Mesenchymal stem cell (in vitro differentiated cells and primary cell): Measurements from ENCODE around the gene MAVS.
"Not testable (repeated sequence)": the region's sequence is repeated elsewhere in the genome, so short reads cannot be mapped to it uniquely, and the experiment has no call there.

Experiments used
- DNase-seq: peaks from one replicate; pipeline ENCODE4 v3.0.0-alpha.2; 2013
- H2AFZ ChIP-seq: one replicate; pipeline ENCODE4 v1.6.1; 2013; ENCODE audit warnings: low read depth, mild to moderate bottlenecking, control low read depth, inconsistent platforms, low read length, moderate library complexity
- H2AK5ac ChIP-seq: 2 replicates; pipeline ENCODE4 v1.6.1; 2013; ENCODE audit warnings: low read length, moderate library complexity, mild to moderate bottlenecking, inconsistent platforms; ENCODE audit not compliant: severe bottlenecking
- H2BK120ac ChIP-seq: one replicate; pipeline ENCODE4 v1.6.1; 2013; ENCODE audit warnings: low read depth, mild to moderate bottlenecking, inconsistent platforms, low read length, moderate library complexity
- H2BK12ac ChIP-seq, 2 experiments: one replicate each; pipeline ENCODE4 v1.6.1; 2013; ENCODE audit warnings: inconsistent platforms in 2 of 2, low read length in 2 of 2, mild to moderate bottlenecking in 2 of 2, moderate library complexity in 2 of 2, control low read depth in 1 of 2
- H2BK15ac ChIP-seq: one replicate; pipeline ENCODE4 v1.6.1; 2013; ENCODE audit warnings: mild to moderate bottlenecking, low read depth, inconsistent platforms; ENCODE audit not compliant: poor library complexity, severe bottlenecking
- H2BK5ac ChIP-seq: 2 replicates; pipeline ENCODE4 v1.6.1; 2013; ENCODE audit warnings: low read depth, mild to moderate bottlenecking, low read length, control low read depth, inconsistent platforms; ENCODE audit not compliant: poor library complexity, severe bottlenecking
- H3K14ac ChIP-seq, 2 experiments: one replicate each; pipeline ENCODE4 v1.6.1; 2013; ENCODE audit warnings: inconsistent platforms in 2 of 2, low read length in 2 of 2, control low read depth in 1 of 2, mild to moderate bottlenecking in 1 of 2, moderate library complexity in 1 of 2
- H3K18ac ChIP-seq, 2 experiments: one replicate each; pipeline ENCODE4 v1.6.1; 2013; ENCODE audit warnings: inconsistent platforms in 2 of 2, low read length in 2 of 2, control low read depth in 1 of 2, low read depth in 1 of 2, mild to moderate bottlenecking in 1 of 2
- H3K23ac ChIP-seq, 2 experiments: one replicate each; pipeline ENCODE4 v1.6.1; 2013; ENCODE audit warnings: inconsistent platforms in 2 of 2, low read length in 2 of 2, mild to moderate bottlenecking in 2 of 2, moderate library complexity in 2 of 2, control low read depth in 1 of 2
- H3K27ac ChIP-seq: 2 replicates; pipeline ENCODE4 v1.5.1; 2013; ENCODE audit warnings: mild to moderate bottlenecking, moderate library complexity, low read length, control low read depth, inconsistent platforms; ENCODE audit not compliant: poor library complexity, severe bottlenecking
- H3K27me3 ChIP-seq, 2 experiments: 2 replicates each; pipeline versions ENCODE4 v1.6.1 to v1.7.0; 2013; ENCODE audit warnings: low read length in 2 of 2, mild to moderate bottlenecking in 2 of 2, moderate library complexity in 2 of 2, control low read depth in 1 of 2, inconsistent platforms in 1 of 2; ENCODE audit not compliant: control insufficient read depth in 1 of 2, insufficient read depth in 1 of 2
- H3K36me3 ChIP-seq, 2 experiments: 2 replicates each; pipeline versions ENCODE4 v1.6.1 to v1.7.0; 2013; ENCODE audit warnings: low read length in 2 of 2, control low read depth in 1 of 2, inconsistent platforms in 1 of 2, low read depth in 1 of 2, mild to moderate bottlenecking in 1 of 2; ENCODE audit not compliant: insufficient read depth in 2 of 2, control insufficient read depth in 1 of 2
- H3K4ac ChIP-seq, 2 experiments: one replicate each; pipeline ENCODE4 v1.6.1; 2013; ENCODE audit warnings: inconsistent platforms in 2 of 2, low read length in 2 of 2, mild to moderate bottlenecking in 2 of 2, moderate library complexity in 2 of 2, control low read depth in 1 of 2, low read depth in 1 of 2
- H3K4me1 ChIP-seq: 2 replicates; pipeline ENCODE4 v1.6.1; 2013; ENCODE audit warnings: low read depth, low read length, control low read depth; ENCODE audit not compliant: control insufficient read depth, insufficient read depth
- H3K4me2 ChIP-seq: 2 replicates; pipeline ENCODE4 v1.6.1; 2013; ENCODE audit warnings: low read length, mild to moderate bottlenecking, inconsistent platforms; ENCODE audit not compliant: poor library complexity, severe bottlenecking
- H3K4me3 ChIP-seq, 2 experiments: 2 replicates each; pipeline versions ENCODE4 v1.5.1 to v1.7.0; 2013; ENCODE audit warnings: low read length in 2 of 2, mild to moderate bottlenecking in 2 of 2, control low read depth in 1 of 2, low read depth in 1 of 2; ENCODE audit not compliant: insufficient read depth in 1 of 2
- H3K79me1 ChIP-seq: replicated peaks from 2 replicates; pipeline ENCODE4 v1.6.1; 2013; ENCODE audit warnings: mild to moderate bottlenecking, control low read depth, low read length, inconsistent platforms; ENCODE audit not compliant: poor library complexity, severe bottlenecking
- H3K9ac ChIP-seq: 2 replicates; pipeline ENCODE4 v1.7.0; 2013; ENCODE audit warnings: mild to moderate bottlenecking, low read length, moderate library complexity
- H3K9me3 ChIP-seq: 2 replicates; pipeline ENCODE4 v1.7.0; 2013; ENCODE audit warnings: mild to moderate bottlenecking, low read length; ENCODE audit not compliant: control insufficient read depth
- H4K8ac ChIP-seq: one replicate; pipeline ENCODE4 v1.6.1; 2013; ENCODE audit warnings: inconsistent platforms, mild to moderate bottlenecking, low read length, moderate library complexity
- H4K91ac ChIP-seq: one replicate; pipeline ENCODE4 v1.6.1; 2013; ENCODE audit warnings: mild to moderate bottlenecking, low read length, inconsistent platforms
- WGBS: methylation state at CpG from one replicate; pipeline ENCODE4 v1.1.7; 2013; ENCODE audit warnings: mixed read lengths; 5-methylcytosine and 5-hydroxymethylcytosine counted together

MAVS gene

DNA sequence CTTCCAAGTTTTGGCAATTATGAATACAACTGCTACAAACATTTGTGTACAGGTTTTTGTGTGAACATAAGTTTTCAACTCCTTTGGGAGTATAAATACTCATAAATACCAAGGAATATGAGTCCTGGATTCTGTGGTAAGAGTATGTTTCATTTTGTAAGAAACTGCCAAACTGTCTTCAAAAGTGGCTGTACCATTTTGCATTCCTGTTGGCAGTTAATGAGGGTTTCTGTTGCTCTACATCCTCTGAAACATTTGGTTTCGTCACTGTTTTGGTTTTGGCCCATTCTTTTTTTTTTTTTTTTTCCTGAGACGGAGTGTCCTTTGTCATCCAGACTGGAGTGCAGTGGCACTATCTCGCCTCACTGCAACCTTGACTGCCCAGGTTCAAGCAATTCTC is 17.8 kb upstream of the MAVS start:
- no peak overlapping the region for H3K4ac ChIP-seq
- no peak overlapping the region for H3K27ac ChIP-seq
- peaks cover 9% of the 10 kb centered on the region for H3K79me1 ChIP-seq
- H2AK5ac ChIP-seq, result no peak overlapping the region
- H3K9ac ChIP-seq, result no peak overlapping the region
- H2BK5ac ChIP-seq, result no peak overlapping the region
- H3K27me3 ChIP-seq, result no peaks in the 10 kb centered on the region
- no peaks in the 10 kb centered on the region for H3K4me1 ChIP-seq
- no peak overlapping the region for H3K4me3 ChIP-seq
- no peak for DNase-seq
- H3K18ac ChIP-seq, result no peak overlapping the region
- H2BK15ac ChIP-seq, result no peak overlapping the region
- no peak overlapping the region for H2AFZ ChIP-seq
- WGBS, result 96% methylated on average over 3 of the region's 3 CpGs
- peaks cover 35 to 45% of the 10 kb centered on the region in 2 experiments for H3K36me3 ChIP-seq
- no peak overlapping the region for H3K23ac ChIP-seq
- H3K4me2 ChIP-seq, result no peak overlapping the region
- no peak overlapping the region for H2BK12ac ChIP-seq
- H4K91ac ChIP-seq, result no peak overlapping the region
- H2BK120ac ChIP-seq, result no peak overlapping the region
- H4K8ac ChIP-seq, result no peak overlapping the region
- no peak overlapping the region for H3K14ac ChIP-seq
- no peaks in the 10 kb centered on the region for H3K9me3 ChIP-seq

DNA sequence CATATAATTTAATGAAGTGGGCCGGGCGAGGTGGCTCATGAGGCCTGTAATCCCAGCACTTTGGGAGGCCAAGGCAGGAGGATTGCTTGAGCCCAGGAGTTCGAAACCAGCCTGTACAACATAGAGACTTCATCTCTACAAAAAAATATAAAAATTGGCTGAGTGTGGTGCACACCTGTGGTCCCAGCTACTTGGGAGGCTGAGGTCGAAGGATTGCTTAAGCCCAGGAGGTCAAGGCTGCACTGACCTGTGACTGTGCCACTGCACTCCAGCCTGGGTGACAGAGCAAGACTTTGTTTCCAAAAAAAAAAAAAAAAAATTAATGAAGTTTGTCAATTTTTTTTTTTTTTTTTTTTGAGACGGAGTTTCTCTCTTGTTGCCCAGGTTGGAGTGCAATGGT is 16.7 kb upstream of the MAVS start:
- H3K14ac ChIP-seq, H2BK5ac ChIP-seq, H3K9me3 ChIP-seq, H2BK120ac ChIP-seq, H3K9ac ChIP-seq, H3K23ac ChIP-seq, H3K27ac ChIP-seq, H2BK12ac ChIP-seq, H3K4ac ChIP-seq, H3K4me1 ChIP-seq, H4K91ac ChIP-seq, H3K79me1 ChIP-seq, H2AFZ ChIP-seq, H2AK5ac ChIP-seq, H3K27me3 ChIP-seq, H2BK15ac ChIP-seq, H3K4me2 ChIP-seq, H3K4me3 ChIP-seq, H4K8ac ChIP-seq, H3K18ac ChIP-seq, DNase-seq: not testable (repeated sequence)
- 87% methylated on average over 2 of the region's 5 CpGs for WGBS
- peaks cover 24 to 34% of the 10 kb centered on the region in 2 experiments for H3K36me3 ChIP-seq

DNA sequence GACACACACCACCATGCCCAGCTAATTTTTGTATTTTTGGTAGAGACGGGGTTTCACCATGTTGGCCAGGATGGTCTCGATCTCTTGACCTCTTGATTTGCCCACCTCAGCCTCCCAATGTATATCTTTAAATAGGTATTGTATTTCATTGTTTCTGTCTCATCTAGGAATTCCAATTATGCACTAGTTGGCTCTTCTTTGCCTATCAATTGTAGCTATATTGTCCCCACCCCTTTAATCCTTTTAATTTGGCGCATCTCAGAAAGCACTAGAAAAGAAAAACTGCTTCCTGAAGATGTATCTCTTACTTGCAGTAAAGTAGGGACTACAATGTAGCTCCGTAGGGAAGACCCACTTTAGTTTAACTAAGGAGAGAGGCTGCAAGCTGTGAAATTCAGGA is 10.5 kb upstream of the MAVS start:
- no peak overlapping the region for H3K4me3 ChIP-seq
- H3K4me2 ChIP-seq, result no peak overlapping the region
- H4K91ac ChIP-seq, result no peak overlapping the region
- H3K4ac ChIP-seq, result no peak overlapping the region
- no peak overlapping the region for H3K23ac ChIP-seq
- H3K36me3 ChIP-seq, result peaks cover 7 to 9% of the 10 kb centered on the region in 2 experiments
- H3K4me1 ChIP-seq, result no peaks in the 10 kb centered on the region
- no peak overlapping the region for H2BK12ac ChIP-seq
- H2BK15ac ChIP-seq, result no peak overlapping the region
- peaks cover 4% of the 10 kb centered on the region for H3K9me3 ChIP-seq
- H2BK120ac ChIP-seq, result no peak overlapping the region
- WGBS, result 96% methylated on average over 2 of the region's 4 CpGs
- H4K8ac ChIP-seq, result no peak overlapping the region
- no peak for DNase-seq
- H2BK5ac ChIP-seq, result no peak overlapping the region
- no peak overlapping the region for H3K27ac ChIP-seq
- no peak overlapping the region for H3K18ac ChIP-seq
- H3K9ac ChIP-seq, result no peak overlapping the region
- H3K79me1 ChIP-seq, result no peaks in the 10 kb centered on the region
- no peak overlapping the region for H2AFZ ChIP-seq
- no peak overlapping the region for H2AK5ac ChIP-seq
- H3K27me3 ChIP-seq, result no peaks in the 10 kb centered on the region
- H3K14ac ChIP-seq, result no peak overlapping the region

DNA sequence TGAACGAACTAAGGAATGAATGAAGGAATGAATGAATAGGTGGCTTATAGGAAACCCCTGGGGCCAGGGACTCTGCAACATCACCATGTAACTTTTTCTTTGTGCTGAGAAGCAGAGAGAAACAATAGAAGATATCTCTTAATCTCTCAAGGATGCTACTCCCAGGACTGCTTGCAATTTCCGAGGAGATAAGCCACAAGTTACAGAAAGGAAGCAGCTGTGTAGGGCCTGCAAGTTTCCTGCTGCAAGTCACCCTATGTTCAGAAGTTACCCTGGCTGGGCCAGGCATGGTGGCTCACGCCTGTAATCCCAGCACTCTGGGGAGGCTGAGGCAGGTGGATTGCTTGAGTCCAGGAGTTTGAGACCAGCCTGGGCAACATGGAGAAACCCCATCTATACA is 7.3 kb upstream of the MAVS start:
- H3K36me3 ChIP-seq, result peaks cover 7 to 9% of the 10 kb centered on the region in 2 experiments
- H2BK15ac ChIP-seq, result no peak overlapping the region
- no peak overlapping the region for H3K4ac ChIP-seq
- no peak overlapping the region for H2AFZ ChIP-seq
- H3K14ac ChIP-seq, result no peak overlapping the region
- no peak overlapping the region for H2AK5ac ChIP-seq
- H2BK120ac ChIP-seq, result no peak overlapping the region
- H3K4me3 ChIP-seq, result no peak overlapping the region
- no peak for DNase-seq
- H2BK12ac ChIP-seq, result no peak overlapping the region
- H3K27me3 ChIP-seq, result no peaks in the 10 kb centered on the region
- H3K4me1 ChIP-seq, result peaks cover 3% of the 10 kb centered on the region
- no peak overlapping the region for H3K23ac ChIP-seq
- H4K91ac ChIP-seq, result no peak overlapping the region
- H3K9me3 ChIP-seq, result peaks cover 4% of the 10 kb centered on the region
- no peak overlapping the region for H4K8ac ChIP-seq
- H3K27ac ChIP-seq, result no peak overlapping the region
- H3K4me2 ChIP-seq, result no peak overlapping the region
- no peak overlapping the region for H3K9ac ChIP-seq
- no peak overlapping the region for H3K18ac ChIP-seq
- no peak overlapping the region for H2BK5ac ChIP-seq
- 94% methylated on average over 2 of the region's 3 CpGs for WGBS
- no peaks in the 10 kb centered on the region for H3K79me1 ChIP-seq
